ENCODE data around the gene ARFIP1.

ARFIP1 gene

GRCh38 chr4:152956147-152956546 is 176.4 kb downstream of the ARFIP1 start:
- H3K4me1 ChIP-seq (ENCODE audit: low read depth, poor library complexity, severe bottlenecking), result no peaks in the 10 kb centered on the region
- H2AFZ ChIP-seq (ENCODE audit: low read depth), result no peak overlapping the region
- no peak overlapping the region for H3K27ac ChIP-seq
- H3K9ac ChIP-seq, result no peak overlapping the region
- no peak overlapping the region for H3K4me2 ChIP-seq
- no peaks in the 10 kb centered on the region for H4K20me1 ChIP-seq (ENCODE audit: insufficient read depth)
- no peaks in the 10 kb centered on the region for H3K36me3 ChIP-seq (ENCODE audit: insufficient read depth)
- H3K79me2 ChIP-seq (ENCODE audit: insufficient read depth, low read depth), result no peaks in the 10 kb centered on the region
- H3K4me3 ChIP-seq (IDR thresholded peaks at IDR 0.05; ENCODE audit: insufficient read depth, low read depth, low read length), result no peak overlapping the region
- TF ChIP-seq CTCF (conservative IDR thresholded peaks at IDR 0.05; ENCODE audit: low read depth, low read length), result no peak
- H3K27me3 ChIP-seq (ENCODE audit: insufficient read depth, low read depth), result no peaks in the 10 kb centered on the region

DNA sequence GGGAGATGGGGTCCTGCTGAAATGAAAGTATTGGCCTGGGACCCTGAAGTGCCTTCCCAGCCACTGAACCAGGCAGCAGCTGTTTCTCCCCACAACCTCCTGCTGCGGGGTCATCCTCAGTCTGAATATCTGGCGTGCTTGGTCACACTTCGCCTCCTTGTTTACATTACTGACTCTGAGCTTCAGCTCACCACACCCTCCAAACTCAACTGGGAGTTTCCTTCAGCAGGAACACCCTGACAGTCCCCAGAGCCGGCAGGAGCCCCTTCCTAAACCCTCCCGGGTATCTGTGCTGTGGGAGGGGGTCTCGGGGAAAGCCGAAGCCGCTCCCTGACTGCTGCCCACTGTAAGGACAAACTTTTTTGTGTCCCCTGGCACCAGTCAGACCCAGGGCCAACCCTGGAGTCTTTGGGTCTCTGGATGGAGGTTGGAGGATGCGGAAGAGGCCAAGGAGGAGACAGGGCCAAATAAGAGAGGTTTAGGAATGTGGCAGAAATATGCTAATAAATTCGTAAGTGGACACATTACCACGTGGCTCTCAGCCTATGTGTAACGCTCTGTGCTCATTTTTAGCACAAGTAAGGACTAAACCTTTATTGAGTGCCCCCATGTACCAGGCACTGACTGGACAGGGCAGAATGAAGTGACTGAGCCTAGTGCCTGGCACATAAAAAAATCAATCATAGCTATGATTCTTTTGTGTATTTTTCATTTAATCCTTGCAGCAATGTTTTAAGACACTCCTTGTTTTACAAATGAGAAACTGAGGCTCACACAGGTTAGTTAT is 177.1 kb downstream of the ARFIP1 start:
- no peak overlapping the region for H2AFZ ChIP-seq (ENCODE audit: low read depth)
- no peaks in the 10 kb centered on the region for H3K79me2 ChIP-seq (ENCODE audit: insufficient read depth, low read depth)
- no peaks in the 10 kb centered on the region for H3K4me1 ChIP-seq (ENCODE audit: low read depth, poor library complexity, severe bottlenecking)
- no peaks in the 10 kb centered on the region for H4K20me1 ChIP-seq (ENCODE audit: insufficient read depth)
- no peak overlapping the region for H3K4me3 ChIP-seq (IDR thresholded peaks at IDR 0.05; ENCODE audit: insufficient read depth, low read depth, low read length)
- no peak overlapping the region for H3K9ac ChIP-seq
- no peaks in the 10 kb centered on the region for H3K27me3 ChIP-seq (ENCODE audit: insufficient read depth, low read depth)
- no peak overlapping the region for H3K27ac ChIP-seq
- no peak for TF ChIP-seq CTCF (conservative IDR thresholded peaks at IDR 0.05; ENCODE audit: low read depth, low read length)
- H3K36me3 ChIP-seq (ENCODE audit: insufficient read depth), result no peaks in the 10 kb centered on the region
- no peak overlapping the region for H3K4me2 ChIP-seq

DNA sequence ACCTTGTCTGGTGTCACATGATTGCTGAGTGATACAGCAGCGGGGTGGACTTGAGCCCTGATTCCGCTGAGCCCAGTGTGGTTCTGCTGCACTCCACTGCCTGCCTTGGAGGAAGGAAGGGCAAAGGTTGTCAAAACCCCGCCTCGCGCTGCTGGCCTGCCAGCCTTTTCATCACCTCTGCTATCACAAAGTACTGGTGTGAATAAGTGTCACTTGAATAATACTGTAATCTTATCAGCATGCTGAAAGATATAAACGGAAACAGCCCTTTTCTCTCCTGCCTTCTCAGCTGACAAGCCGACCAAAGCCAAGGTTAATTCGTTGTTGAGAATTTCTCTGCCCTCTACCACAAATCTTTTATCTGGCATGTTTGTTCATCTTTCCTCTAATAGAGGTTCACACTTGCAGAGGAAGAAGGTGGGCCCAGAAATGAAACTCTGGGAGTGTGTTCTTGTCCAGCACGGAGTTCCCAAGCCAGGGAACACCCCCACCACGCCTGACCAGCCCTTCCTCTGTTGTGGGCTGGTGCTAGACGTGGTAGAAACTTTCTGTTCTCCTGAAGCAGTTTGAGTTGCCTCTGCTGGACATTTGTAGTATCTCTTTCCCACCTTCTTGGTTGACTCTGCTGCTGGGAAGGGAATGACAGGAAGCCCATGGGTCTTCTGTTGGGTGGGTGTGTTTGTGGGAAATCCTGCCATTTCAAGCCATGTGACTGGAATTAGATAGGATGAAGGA is 177.8 kb downstream of the ARFIP1 start:
- Histone ChIP-seq H3K27ac (no peak overlapping the region), H4K20me1 (ENCODE audit: insufficient read depth) (no peaks in the 10 kb centered on the region), H3K36me3 (ENCODE audit: insufficient read depth) (no peaks in the 10 kb centered on the region), H3K79me2 (ENCODE audit: insufficient read depth, low read depth) (no peaks in the 10 kb centered on the region), H2AFZ (ENCODE audit: low read depth) (no peak overlapping the region), H3K9ac (no peak overlapping the region), H3K4me3 (IDR thresholded peaks at IDR 0.05; ENCODE audit: insufficient read depth, low read depth, low read length) (no peak overlapping the region), H3K4me1 (ENCODE audit: low read depth, poor library complexity, severe bottlenecking) (no peaks in the 10 kb centered on the region), H3K4me2 (no peak overlapping the region), H3K27me3 (ENCODE audit: insufficient read depth, low read depth) (no peaks in the 10 kb centered on the region)
- no peak for TF ChIP-seq CTCF (conservative IDR thresholded peaks at IDR 0.05; ENCODE audit: low read depth, low read length)

DNA sequence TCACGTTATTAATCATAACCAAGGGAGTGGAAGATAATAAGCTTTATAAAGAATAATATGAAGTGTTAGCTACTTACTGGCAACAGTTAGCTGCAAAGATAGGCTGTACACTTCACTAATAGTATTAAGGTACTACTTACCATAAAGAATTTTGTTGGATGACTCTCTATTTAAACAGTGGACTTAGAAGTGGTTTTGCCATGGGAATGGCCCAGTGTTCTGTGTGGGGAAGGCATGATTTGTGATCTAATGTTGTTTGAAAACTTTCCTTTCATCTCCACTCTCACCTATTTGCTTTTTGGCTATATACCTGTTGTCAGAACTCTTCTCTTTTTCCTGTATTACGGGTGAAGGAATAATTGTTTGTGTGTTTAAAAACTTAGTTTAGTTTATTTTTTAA is 179.3 kb downstream of the ARFIP1 start:
- H3K36me3 ChIP-seq (ENCODE audit: insufficient read depth), result no peaks in the 10 kb centered on the region
- no peaks in the 10 kb centered on the region for H3K27me3 ChIP-seq (ENCODE audit: insufficient read depth, low read depth)
- no peaks in the 10 kb centered on the region for H3K4me1 ChIP-seq (ENCODE audit: low read depth, poor library complexity, severe bottlenecking)
- no peaks in the 10 kb centered on the region for H4K20me1 ChIP-seq (ENCODE audit: insufficient read depth)
- no peaks in the 10 kb centered on the region for H3K79me2 ChIP-seq (ENCODE audit: insufficient read depth, low read depth)
- no peak overlapping the region for H3K4me2 ChIP-seq
- no peak overlapping the region for H3K4me3 ChIP-seq (IDR thresholded peaks at IDR 0.05; ENCODE audit: insufficient read depth, low read depth, low read length)
- H2AFZ ChIP-seq (ENCODE audit: low read depth), result no peak overlapping the region
- H3K27ac ChIP-seq, result no peak overlapping the region
- TF ChIP-seq CTCF (conservative IDR thresholded peaks at IDR 0.05; ENCODE audit: low read depth, low read length), result no peak
- no peak overlapping the region for H3K9ac ChIP-seq

Data from KMS-11 (cell line).